NB4 (cell line): Measurements from ENCODE around the gene ASS1.

ENCODE experiments used
- CTCF ChIP-seq: IDR thresholded peaks from one replicate; pipeline ENCODE4 v1.5.1; 2012; ENCODE audit warnings: low read depth, low read length
- MYC ChIP-seq: IDR thresholded peaks from 2 replicates; pipeline ENCODE4 v1.6.1; 2011; ENCODE audit warnings: low read depth, low read length
- POLR2A ChIP-seq: IDR thresholded peaks from 2 replicates; pipeline ENCODE4 v1.6.1; 2011; ENCODE audit warnings: mild to moderate bottlenecking; ENCODE audit not compliant: insufficient read length; ENCODE audit errors: extremely low read depth

- TF ChIP-seq MYC, result no peak
- TF ChIP-seq CTCF, result no peak
- TF ChIP-seq POLR2A, result no peak
These were observed 67.4 kb downstream of the ASS1 start for GRCh38 chr9:130512199-130512598.
